ENCODE results near the gene WARS2.
A peak's percentile ranks its signal among the peaks of the same experiment; 100 is the strongest.
"Not testable (repeated sequence)": the region's sequence is repeated elsewhere in the genome, so short reads cannot be mapped to it uniquely, and the experiment has no call there.

The WARS2 gene

DNA sequence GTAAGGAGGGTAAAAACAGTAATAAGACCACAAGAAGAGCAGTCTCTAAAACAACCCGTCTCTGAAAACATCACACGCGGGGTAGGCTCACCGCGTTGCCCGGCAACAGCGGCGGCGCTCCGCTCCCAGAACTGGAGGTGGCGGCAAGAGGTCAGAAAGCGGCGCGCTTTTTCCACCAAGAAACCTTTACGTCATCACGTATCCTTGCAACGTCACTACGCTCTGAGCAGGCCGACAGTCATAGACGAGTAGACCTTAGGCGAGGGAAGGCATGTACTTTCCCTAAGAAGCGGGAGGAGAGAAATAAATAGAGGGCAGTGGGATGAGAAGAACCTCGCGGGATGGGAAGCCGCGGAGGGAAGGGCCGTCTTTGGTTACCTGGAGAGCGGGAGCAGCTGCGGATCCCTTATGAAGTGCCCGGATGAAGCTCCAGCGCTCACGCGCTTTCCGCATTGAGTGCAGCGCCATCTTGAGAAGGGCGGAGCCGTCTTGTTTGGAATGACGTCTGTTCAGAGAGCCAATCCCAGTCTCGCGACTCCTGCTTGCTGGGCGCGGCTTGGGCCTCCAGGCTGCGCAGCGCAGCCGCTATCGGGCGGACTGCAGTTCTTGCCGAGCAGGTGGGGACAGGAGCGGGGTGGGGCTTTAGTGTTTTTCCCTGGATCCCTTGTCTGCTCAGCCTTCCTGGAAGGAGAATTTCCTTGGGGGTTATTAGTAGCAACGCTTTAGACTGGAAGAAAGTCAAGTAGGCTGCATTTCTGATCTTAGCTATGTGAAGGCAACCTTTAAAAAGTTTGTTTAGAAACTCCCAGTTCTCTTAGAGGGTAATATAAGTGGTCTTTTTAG lies at the start of gene WARS2:
WARS2 (minus strand) TSS at position 477 of the 843 bp plus-strand sequence; CDS start at position 468, 9 bp downstream.
- DNase-seq (ENCODE audit: extremely low read depth in 1 of 2, low read depth in 1 of 2), result peak; percentile 84 to 87

DNA sequence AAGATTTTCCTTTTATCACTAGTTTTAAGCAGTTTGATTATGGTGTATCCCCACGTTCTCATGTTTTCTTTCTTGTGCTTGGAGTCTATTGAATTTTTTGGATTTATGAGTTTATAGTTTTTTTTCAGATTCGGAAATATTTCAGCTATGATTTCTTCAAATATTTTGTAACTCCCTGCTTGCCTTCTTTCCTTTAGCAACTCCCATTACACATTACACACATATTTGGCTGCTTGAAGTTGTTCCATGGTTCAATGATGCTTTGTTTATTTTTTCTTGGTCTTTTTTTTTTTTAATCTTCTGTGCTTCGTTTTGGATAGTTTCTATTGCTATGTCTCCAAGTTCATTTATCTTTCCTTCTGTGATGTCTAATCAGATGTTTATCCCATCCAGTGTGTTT lies 48.5 kb upstream of the WARS2 start:
- no peak for DNase-seq (ENCODE audit: extremely low read depth in 1 of 2, low read depth in 1 of 2)

DNA sequence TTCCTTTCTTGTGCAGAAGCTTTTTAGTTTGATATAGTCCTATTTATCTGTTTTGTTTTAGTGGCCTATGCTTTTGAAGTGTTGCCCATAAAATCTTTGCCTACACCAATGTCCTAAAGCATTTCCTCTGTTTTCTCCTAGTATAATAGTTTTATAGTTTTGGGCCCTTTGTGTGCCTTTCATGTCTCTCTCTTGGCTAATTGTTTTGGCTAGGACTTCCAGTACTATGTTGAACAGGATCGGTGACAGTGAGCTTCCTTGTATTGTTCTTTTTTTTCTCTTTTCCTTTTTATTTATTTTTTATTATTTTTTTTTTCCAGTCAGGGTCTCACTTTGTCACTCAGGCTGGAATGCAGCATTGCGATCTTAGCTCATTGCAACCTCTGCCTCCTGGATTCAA lies 47.0 kb upstream of the WARS2 start:
- DNase-seq (ENCODE audit: extremely low read depth in 1 of 2, low read depth in 1 of 2), result no peak

DNA sequence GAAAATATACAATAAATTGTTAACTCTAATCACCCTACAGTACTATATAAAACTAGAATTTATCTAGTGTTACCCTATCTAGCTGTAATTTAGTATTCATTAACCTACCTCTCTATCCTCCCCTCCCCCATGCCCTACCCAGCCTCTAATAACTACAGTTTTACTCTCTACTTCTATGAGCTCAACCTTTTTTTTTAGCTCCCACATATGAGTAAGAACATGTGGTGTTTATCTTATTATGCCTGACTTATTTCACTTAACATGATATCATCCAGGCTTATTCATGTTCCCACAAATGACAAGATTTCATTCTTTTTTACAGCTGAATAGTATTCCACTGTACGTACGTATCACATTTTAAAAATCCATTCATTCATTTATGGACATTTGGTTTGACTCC lies 46.0 kb upstream of the WARS2 start:
- DNase-seq (ENCODE audit: extremely low read depth in 1 of 2, low read depth in 1 of 2), result no peak

DNA sequence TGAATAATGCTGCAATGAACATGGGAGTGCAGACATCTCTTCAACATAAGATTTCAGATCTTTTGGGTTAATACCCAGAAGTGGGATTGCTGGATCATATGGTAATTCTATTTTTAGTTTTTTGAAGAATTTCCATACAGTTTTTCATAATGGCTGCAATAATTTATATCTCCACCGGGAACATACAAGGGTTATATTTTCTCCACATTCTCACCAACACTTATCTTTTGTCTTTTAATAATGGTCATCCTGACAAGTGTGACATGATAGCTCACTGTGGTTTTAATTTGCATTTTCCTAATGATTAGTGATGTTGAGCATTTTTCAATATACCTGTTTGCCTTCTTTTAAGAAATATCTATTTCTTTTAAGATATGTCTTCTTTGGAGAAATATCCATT lies 44.5 kb upstream of the WARS2 start:
- DNase-seq (ENCODE audit: extremely low read depth in 1 of 2, low read depth in 1 of 2), result no peak

DNA sequence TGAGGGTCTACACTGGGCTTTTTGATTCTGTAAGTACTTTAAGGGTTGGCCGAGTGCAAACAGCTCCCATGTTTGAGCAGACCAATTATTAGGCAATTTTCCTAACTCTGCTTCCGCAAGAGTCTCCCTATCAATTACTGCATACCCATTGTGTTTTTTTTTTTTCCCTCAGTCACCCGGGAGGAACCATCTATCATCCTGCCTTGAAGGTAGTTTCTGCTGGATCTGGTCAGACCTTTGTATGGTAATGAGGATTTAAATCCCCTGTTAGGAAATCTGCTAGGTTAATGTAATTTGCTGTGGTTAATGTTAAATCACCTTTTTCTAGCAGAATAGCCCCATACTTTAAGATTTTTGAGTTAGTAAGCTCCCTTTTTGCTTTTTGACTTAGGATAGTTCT lies 40.8 kb upstream of the WARS2 start:
- no peak for DNase-seq (ENCODE audit: extremely low read depth in 1 of 2, low read depth in 1 of 2)

DNA sequence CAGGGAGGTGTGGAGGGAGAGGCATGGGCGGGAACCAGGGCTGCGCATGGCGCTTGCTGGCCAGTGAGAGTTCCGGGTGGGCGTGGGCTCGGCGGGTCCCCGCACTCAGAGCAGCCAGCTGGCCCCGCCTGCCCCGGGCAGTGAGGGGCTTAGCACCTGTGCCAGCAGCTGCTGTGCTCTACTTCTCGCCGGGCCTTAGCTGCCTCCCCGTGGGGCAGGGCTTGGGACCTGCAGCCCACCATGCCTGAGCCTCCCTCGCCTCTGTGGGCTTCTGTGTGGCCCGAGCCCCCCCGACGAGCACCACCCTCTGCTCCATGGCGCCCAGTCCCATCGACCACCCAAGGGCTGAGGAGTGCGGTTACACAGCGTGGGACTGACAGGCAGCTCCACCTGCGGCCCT lies 38.6 kb upstream of the WARS2 start:
- no peak for DNase-seq (ENCODE audit: extremely low read depth in 1 of 2, low read depth in 1 of 2)

DNA sequence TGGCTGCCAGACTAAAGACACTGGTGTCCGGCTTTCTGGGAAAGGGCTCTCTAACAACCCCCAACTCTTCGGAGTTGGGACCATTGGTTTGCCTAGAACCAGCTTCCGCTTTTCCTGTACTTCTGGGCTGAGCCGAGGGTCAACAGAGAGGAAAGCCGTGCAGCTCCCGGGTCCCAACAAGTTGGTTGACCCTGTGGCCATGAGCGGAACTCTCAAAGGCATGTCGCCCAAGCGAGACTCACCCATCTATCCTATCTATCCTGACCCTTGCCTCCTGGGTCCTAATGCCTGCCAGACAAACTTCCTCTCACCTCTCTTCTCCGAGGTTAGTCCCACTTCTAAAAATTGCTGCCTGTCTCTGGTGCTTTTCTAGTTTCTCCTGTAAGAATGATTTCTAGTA lies 32.5 kb upstream of the WARS2 start:
- not testable (repeated sequence) for DNase-seq (ENCODE audit: extremely low read depth in 1 of 2, low read depth in 1 of 2)

DNA sequence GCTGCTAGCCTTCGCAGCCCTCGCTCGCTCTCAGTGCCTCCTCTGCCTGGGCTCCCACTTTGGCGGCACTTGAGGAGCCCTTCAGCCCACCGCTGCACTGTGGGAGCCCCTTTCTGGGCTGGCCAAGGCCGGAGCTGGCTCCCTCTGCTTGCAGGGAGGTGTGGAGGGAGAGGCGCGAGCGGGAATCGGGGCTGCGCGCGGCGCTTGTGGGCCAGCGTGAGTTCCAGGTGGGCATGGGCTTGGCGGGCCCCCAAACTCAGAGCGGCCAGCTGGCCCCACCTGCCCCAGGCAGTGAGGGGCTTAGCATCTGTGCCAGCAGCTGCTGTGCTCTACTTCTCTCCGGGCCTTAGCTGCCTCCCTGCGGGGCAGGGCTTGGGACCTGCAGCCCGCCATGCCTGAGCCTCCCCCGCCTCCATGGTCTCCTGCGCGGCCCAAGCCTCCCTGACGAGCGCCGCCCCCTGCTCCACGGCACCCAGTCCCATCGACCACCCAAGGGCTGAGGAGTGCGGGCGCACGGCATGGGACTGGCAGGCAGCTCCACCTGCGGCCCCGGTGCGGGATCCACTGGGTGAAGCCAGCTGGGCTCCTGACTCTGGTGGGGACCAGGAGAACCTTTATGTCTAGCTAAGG lies 31.0 kb upstream of the WARS2 start:
- not testable (repeated sequence) for DNase-seq (ENCODE audit: extremely low read depth in 1 of 2, low read depth in 1 of 2)

DNA sequence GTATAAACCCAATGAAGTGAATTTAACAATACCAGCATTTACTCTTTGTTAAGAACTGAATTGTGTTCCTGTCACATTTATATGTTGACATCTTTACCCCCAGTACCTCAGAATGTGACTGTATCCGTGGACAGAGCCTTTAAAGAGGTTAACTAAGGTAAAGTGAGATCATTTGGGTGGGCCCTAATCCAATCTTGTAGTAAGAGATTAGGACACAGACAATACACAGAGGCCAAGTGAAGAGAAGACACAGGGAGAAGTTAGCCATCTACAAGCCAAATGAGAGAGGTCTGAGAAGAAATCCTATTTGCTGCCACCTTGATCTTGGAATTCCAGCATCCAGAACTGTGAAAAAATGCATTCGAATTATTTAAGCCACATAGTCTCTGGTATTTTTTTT lies 22.9 kb upstream of the WARS2 start:
- DNase-seq (ENCODE audit: extremely low read depth in 1 of 2, low read depth in 1 of 2), result no peak

DNA sequence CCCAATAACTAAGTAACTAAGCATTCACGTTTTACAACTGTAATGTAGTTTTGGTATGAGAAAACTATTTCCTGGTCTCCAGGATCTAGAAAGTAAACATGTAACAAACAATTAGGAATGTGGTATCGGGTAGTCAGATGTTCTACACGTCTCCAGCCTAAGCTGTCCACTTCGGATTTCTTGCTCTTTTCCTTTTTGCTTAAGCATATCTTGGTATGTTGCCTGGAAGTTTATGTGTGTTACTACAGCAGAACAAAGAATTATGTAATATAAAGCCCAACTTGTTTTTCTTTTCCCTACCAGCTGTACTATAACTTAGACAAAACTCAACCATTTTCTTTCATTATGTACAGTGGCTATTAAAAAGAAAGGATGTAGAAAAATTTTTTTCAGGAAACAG lies 20.4 kb upstream of the WARS2 start:
- no peak for DNase-seq (ENCODE audit: extremely low read depth in 1 of 2, low read depth in 1 of 2)

DNA sequence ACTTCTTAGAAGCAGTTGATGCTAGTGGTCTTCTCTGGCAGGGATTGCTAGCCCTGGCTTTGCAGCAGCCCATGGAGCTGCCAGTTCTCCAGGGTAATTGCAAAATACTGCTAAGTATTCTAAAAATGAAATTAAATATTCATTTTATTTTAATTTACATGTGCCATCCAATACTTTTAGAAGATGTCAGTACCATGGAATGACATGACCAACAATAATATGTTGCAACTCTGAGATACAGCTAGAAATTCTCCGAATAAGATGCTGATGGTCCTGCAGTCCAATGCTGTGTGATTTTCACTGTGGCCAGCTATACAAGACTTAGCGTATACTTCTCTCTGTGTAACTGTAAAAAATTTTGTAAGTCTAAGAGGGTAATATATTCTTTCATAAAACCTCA lies 20.0 kb upstream of the WARS2 start:
- DNase-seq (ENCODE audit: extremely low read depth in 1 of 2, low read depth in 1 of 2), result no peak

DNA sequence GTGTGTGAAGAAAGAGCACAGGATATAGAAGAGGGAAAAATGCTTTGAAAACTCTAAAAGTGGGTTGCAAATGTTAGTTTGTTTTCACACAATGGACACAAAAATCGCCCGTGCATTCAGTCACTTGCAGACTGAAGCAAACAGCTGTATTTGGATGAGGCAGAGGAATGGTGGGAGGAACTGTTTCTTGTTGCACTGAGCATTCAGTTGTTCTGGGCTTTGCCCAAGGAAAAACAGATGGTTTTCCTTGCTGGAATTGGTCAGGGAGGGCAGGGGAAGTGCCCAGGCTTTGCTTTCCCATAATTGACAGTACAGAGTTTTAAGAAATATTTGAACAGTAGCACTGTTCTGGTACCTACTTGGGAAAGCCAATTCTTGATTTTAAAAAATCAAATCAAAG lies 19.5 kb upstream of the WARS2 start:
- no peak for DNase-seq (ENCODE audit: extremely low read depth in 1 of 2, low read depth in 1 of 2)

DNA sequence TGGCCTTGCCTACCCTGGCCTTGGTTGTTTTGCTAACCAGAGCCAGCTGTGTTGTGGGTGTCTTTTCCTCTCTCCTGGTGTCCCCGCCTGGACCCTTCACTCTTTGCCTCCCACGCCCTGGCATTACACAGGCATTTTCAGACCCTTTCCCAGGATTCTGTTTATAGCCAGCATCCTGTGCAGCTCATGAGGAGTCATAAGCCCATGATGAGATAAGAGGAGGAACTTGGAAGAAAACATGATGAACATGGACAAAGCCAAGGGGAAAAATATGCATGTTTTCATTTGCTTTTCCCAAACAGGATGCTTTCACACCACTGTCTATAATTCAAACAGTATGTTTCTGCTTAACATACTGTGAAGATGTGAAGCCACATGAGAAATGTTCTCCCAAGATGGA lies 18.7 kb upstream of the WARS2 start:
- no peak for DNase-seq (ENCODE audit: extremely low read depth in 1 of 2, low read depth in 1 of 2)

DNA sequence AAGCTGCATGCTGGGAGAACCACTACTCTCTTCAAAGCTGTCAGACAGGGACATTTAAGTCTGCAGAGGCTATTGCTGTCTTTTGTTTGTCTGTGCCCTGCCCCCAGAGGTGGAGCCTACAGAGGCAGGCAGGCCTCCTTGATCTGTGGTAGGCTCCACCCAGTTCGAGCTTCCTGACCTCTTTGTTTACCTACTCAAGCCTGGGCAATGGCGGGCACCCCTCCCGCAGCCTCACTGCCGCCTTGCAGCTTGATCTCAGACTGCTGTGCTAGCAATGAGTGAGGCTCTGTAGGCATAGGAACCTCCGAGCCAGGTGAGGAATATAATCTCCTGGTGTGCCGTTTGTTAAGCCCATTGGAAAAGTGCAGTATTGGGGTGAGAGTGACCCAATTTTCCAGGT lies 16.3 kb upstream of the WARS2 start:
- DNase-seq (ENCODE audit: extremely low read depth in 1 of 2, low read depth in 1 of 2), result not testable (repeated sequence)

DNA sequence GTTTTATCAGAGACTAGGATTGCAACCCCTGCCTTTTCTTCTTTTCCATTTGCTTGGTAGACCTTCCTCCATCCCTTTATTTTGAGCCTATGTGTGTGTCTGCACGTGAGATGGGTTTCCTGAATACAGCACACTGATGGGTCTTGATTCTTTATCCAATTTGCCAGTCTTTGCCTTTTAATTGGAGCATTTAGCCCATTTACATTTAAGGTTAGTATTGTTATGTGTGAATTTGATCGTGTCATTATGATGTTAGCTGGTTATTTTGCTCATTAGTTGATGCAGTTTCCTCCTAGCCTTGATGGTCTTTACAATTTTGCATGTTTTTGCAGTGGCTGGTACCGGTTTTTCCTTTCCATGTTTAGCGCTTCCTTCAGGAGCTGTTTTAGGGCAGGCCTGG lies 14.6 kb upstream of the WARS2 start:
- DNase-seq (ENCODE audit: extremely low read depth in 1 of 2, low read depth in 1 of 2), result not testable (repeated sequence)

DNA sequence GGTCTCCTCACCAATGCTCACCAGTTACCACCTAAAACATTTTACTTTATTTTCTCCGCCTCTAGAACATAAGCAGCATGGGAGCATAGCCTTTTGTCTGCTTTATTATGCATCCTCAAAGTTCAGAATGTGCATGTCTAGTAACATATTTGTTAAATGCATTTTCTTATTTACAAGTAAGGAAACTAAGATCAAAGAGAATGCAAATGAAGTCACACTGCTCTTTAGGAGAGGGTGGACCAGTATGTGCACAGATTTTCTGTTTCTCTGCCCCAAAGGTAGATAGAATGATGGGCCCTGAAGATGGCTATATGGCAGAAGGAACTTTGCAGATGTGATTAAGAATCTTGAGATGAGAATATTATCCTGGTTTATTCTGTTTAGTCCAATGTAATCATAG lies 9.7 kb upstream of the WARS2 start:
- no peak for DNase-seq (ENCODE audit: extremely low read depth in 1 of 2, low read depth in 1 of 2)

DNA sequence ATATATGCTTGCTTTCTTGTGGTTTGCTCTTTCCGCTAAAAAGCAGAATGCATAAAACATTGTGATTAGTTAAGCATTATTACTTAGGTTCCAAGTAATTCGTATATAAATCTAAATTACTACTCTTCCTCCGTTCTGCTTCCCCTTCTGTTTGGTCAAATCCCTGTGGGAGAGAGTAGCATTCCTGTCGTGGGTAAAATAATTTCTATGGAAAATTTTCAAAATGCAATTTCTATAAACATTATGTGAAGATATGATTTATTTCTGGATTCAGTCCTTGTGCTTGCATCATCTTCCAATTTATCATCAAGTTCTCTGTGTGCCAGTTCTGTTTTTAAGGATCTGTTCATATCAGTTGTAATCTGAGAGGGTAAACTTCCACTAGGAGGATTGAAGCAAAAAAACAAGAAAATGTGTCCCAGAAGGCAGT lies 7.2 kb upstream of the WARS2 start:
- DNase-seq (ENCODE audit: extremely low read depth in 1 of 2, low read depth in 1 of 2), result no peak

DNA sequence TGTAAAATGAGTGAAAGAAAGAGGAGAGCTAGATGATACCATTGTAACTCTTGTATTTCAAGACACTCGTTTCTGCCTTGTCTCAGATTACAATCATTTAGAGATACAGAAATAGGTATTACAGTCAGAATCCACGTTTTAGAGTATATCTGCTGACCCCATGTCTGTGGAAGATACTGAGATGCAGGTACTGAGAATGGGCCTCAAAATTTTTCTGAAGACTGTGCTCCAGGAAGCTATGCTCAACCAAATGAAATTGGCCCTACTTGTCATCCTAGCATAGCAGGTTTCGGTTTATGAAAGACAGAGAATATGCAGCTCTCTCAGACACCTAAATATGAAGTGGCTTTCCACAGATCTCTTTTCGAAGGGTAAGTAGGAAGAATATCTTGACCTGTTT lies 6.0 kb upstream of the WARS2 start:
- DNase-seq (ENCODE audit: extremely low read depth in 1 of 2, low read depth in 1 of 2), result no peak

DNA sequence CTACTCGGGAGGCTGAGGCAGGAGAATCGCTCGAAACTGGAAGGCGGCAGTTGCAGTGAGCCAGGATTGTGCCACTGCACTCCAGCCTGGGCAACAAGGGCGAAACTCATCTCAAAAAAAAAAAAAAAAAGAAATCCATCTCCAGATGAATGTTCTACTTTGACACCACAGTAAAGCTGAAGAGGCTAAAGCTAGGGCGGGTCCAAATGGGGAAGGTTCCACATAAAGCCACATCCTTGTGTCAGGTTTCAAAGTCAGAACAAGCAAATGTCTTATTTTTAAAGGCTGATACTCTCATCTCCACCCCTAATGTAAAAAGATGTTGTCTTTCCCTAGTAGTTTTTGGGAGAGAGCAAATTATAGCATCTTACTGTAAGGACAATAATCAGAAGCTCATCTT lies 4.4 kb upstream of the WARS2 start:
- no peak for DNase-seq (ENCODE audit: extremely low read depth in 1 of 2, low read depth in 1 of 2)

DNA sequence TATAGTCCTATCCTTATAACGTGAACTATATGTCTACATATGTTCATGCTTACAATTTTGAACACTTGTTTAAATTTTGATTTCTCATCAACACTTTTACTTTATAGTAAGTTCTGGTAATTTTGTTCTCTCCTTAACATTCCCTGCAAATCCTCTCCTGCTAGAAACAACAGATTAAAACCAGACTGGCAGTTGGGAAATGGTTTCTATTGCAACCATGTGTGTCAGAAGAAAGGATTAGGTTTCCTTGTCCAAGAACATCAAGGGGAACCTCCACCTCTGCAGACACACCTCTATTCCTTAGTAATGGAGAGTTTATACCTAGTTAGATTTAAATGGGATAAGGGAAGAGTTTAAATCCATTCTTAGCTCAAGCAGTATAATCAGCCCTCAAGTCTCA lies 3.3 kb upstream of the WARS2 start:
- no peak for DNase-seq (ENCODE audit: extremely low read depth in 1 of 2, low read depth in 1 of 2)

DNA sequence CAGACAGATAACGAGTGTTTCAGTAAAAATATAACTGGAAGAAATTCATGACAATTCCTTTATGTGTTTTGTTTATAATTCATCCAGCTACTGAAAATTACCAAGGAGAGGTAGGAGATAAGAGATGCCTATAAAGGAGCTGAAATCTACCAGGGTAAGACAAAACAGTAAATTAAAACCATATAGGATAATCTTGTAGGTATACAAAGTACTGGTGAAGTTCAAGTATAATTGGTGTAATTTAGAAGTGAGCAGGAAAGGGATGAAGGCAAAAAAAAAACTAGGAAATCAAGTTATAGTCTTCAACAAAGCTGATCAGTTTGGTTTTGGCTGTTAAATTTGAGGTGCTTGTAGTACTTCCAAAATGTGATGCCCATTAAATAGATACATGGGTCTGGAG lies 1.2 kb upstream of the WARS2 start:
- no peak for DNase-seq (ENCODE audit: extremely low read depth in 1 of 2, low read depth in 1 of 2)

DNA sequence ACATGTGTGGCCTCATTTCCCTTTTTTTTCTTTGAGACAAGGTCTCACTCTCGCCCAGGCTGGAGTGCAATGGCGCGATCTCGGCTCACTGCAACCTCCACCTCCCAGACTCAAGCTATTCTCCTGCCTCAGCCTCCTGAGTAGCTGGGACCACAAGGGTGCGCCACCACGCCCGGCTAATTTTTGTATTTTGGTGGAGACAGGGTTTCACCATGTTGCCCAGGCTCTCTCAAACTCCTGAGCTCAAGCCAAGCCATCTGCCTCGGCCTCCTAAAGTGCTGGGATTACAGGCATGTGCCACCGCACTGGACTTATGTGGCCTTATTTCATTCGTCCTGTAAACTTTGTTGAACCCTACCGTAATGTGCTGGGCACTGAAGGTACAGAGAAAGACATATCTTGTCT lies 569 bp upstream of the WARS2 start:
- DNase-seq (ENCODE audit: extremely low read depth in 1 of 2, low read depth in 1 of 2), result peak in 1 of 2 donors; percentile 7
